Jurkat, Clone E6-1 (cell line): ENCODE results near the gene GAL.

ENCODE experiments used
- DNase-seq: peaks from one replicate; pipeline ENCODE4 v3.0.0-alpha.2; 2011; ENCODE audit warnings: low read depth, low spot score
- H3K4me3 ChIP-seq: 2 replicates; pipeline ENCODE4 v1.5.1; 2011; ENCODE audit warnings: mild to moderate bottlenecking, low read length, control low read depth, moderate library complexity

The GAL gene

GRCh38 chr11:68657021-68657780, 27.1 kb upstream of the GAL start:
- no peak overlapping the region for H3K4me3 ChIP-seq
- DNase-seq, result no peak

- H3K4me3 ChIP-seq, result no peak overlapping the region
- DNase-seq, result no peak
Measured at GRCh38 chr11:68658097-68658496, 26.2 kb upstream of the GAL start.

- DNase-seq, result no peak
- no peak overlapping the region for H3K4me3 ChIP-seq
Measured at GRCh38 chr11:68658661-68659060, 25.7 kb upstream of the GAL start.

GRCh38 chr11:68659158-68659921, 25.0 kb upstream of the GAL start:
- no peak overlapping the region for H3K4me3 ChIP-seq
- peak; percentile 3 for DNase-seq

GRCh38 chr11:68660066-68660810, 24.1 kb upstream of the GAL start:
- no peak for DNase-seq
- H3K4me3 ChIP-seq, result no peak overlapping the region

- no peak overlapping the region for H3K4me3 ChIP-seq
- DNase-seq, result no peak
Measured at GRCh38 chr11:68661014-68661413, 23.3 kb upstream of the GAL start.

- no peak for DNase-seq
- no peak overlapping the region for H3K4me3 ChIP-seq
Measured at GRCh38 chr11:68661697-68662603, 22.4 kb upstream of the GAL start.

- DNase-seq, result no peak
Measured at GRCh38 chr11:68663482-68664010, 20.8 kb upstream of the GAL start.

GRCh38 chr11:68664141-68664540, 20.2 kb upstream of the GAL start:
- H3K4me3 ChIP-seq, result no peak overlapping the region
- no peak for DNase-seq

More at GRCh38 chr11:68663482-68664010, 20.8 kb upstream of the GAL start:
- H3K4me3 ChIP-seq, result no peak overlapping the region

- DNase-seq, result no peak
- H3K4me3 ChIP-seq, result no peak overlapping the region
Measured at GRCh38 chr11:68664906-68665305, 19.4 kb upstream of the GAL start.

- no peak overlapping the region for H3K4me3 ChIP-seq
- no peak for DNase-seq
Measured at GRCh38 chr11:68665436-68665835, 18.9 kb upstream of the GAL start.

- DNase-seq, result no peak
- H3K4me3 ChIP-seq, result no peak overlapping the region
Measured at GRCh38 chr11:68666849-68667248, 17.5 kb upstream of the GAL start.

- H3K4me3 ChIP-seq, result no peak overlapping the region
- no peak for DNase-seq
Measured at GRCh38 chr11:68667511-68668500, 16.5 kb upstream of the GAL start.

GRCh38 chr11:68669301-68670090, 14.8 kb upstream of the GAL start:
- DNase-seq, result no peak
- H3K4me3 ChIP-seq, result no peak overlapping the region

- no peak overlapping the region for H3K4me3 ChIP-seq
- DNase-seq, result no peak
Measured at GRCh38 chr11:68670208-68670992, 13.9 kb upstream of the GAL start.

GRCh38 chr11:68673306-68673945, 10.9 kb upstream of the GAL start:
- DNase-seq, result no peak
- no peak overlapping the region for H3K4me3 ChIP-seq
